GM21786 (cell line): ENCODE measurements around the gene KRT83.
"Not testable (repeated sequence)": the region's sequence is repeated elsewhere in the genome, so short reads cannot be mapped to it uniquely, and the experiment has no call there.

Experiments used
- ATAC-seq: cut with Tn5 transposase; IDR thresholded peaks from one replicate; pipeline ENCODE4 v1.9.1; 2021; ENCODE audit not compliant: unreplicated experiment

Gene KRT83

GRCh38 chr12:52354200-52354599 is 33.0 kb upstream of the KRT83 start:
- no peak for ATAC-seq

GRCh38 chr12:52353766-52354165 is 32.6 kb upstream of the KRT83 start:
- ATAC-seq = no peak

- no peak for ATAC-seq
Measured at GRCh38 chr12:52352951-52353350, 31.8 kb upstream of the KRT83 start.

- ATAC-seq = no peak
Measured at GRCh38 chr12:52351196-52352059, 30.2 kb upstream of the KRT83 start.

- no peak for ATAC-seq
Measured at GRCh38 chr12:52350786-52351185, 29.6 kb upstream of the KRT83 start.

GRCh38 chr12:52350021-52350620 is 28.9 kb upstream of the KRT83 start:
- ATAC-seq = no peak

GRCh38 chr12:52349196-52349595 is 28.0 kb upstream of the KRT83 start:
- ATAC-seq = no peak

GRCh38 chr12:52347551-52348510 is 26.6 kb upstream of the KRT83 start:
- no peak for ATAC-seq

- no peak for ATAC-seq
Measured at GRCh38 chr12:52347016-52347415, 25.8 kb upstream of the KRT83 start.

- no peak for ATAC-seq
Measured at GRCh38 chr12:52346593-52346992, 25.4 kb upstream of the KRT83 start.

GRCh38 chr12:52345041-52345440 is 23.8 kb upstream of the KRT83 start:
- ATAC-seq = not testable (repeated sequence)

GRCh38 chr12:52344111-52344510 is 22.9 kb upstream of the KRT83 start:
- no peak for ATAC-seq

GRCh38 chr12:52343550-52343949 is 22.4 kb upstream of the KRT83 start:
- no peak for ATAC-seq

- no peak for ATAC-seq
Measured at GRCh38 chr12:52342781-52343490, 21.7 kb upstream of the KRT83 start.

GRCh38 chr12:52341066-52341580 is 19.9 kb upstream of the KRT83 start:
- no peak for ATAC-seq

GRCh38 chr12:52338241-52338960 is 17.2 kb upstream of the KRT83 start:
- no peak for ATAC-seq

- ATAC-seq = no peak
Measured at GRCh38 chr12:52337054-52337453, 15.9 kb upstream of the KRT83 start.

- no peak for ATAC-seq
Measured at GRCh38 chr12:52336641-52337040, 15.4 kb upstream of the KRT83 start.

GRCh38 chr12:52335598-52336262 is 14.5 kb upstream of the KRT83 start:
- no peak for ATAC-seq
